ENCODE measurements around the gene NRXN3. TPM values are rescaled to one million over a fixed set of nuclear protein-coding genes. Genes with fewer than 3 reads are reported as not detected.

The NRXN3 gene
- total and polyA plus RNA-seq, 2 experiments from 2014 or later = 1.0 to 1.8 TPM

GRCh38 chr14:79661752-79662151 lies 1491.6 kb downstream of the NRXN3 start:
- Histone ChIP-seq H3K79me2 (replicated peaks; ENCODE audit: insufficient read depth) (no peaks in the 10 kb centered on the region), H2AFZ (no peak overlapping the region), H3K27ac (ENCODE audit: low read depth) (no peak overlapping the region), H3K27me3 (ENCODE audit: insufficient read depth) (no peaks in the 10 kb centered on the region), H3K4me2 (no peak overlapping the region), H3K9me2 (ENCODE audit: insufficient read depth) (no peaks in the 10 kb centered on the region), H3K36me3 (ENCODE audit: insufficient read depth) (no peaks in the 10 kb centered on the region), H4K20me1 (replicated peaks; ENCODE audit: insufficient read depth) (no peaks in the 10 kb centered on the region), H3K4me1 (ENCODE audit: insufficient read depth) (no peaks in the 10 kb centered on the region), H3F3A (replicated peaks; ENCODE audit: low read depth) (no peaks in the 10 kb centered on the region), H3K4me3 (no peak overlapping the region)
- Mint-ChIP-seq H3K4me3 (no peak overlapping the region), H3K27ac (no peak overlapping the region), H3K9me3 (no peaks in the 10 kb centered on the region), H3K27me3 (ENCODE audit: insufficient read depth, low read depth, poor library complexity) (no peaks in the 10 kb centered on the region), H3K36me3 (ENCODE audit: low read depth) (no peaks in the 10 kb centered on the region), H3K4me1 (0 out of 3 replicates have a peak, but pooled peaks cover 3% of the 10 kb centered on the region)
- TF ChIP-seq STAT1 (IDR thresholded peaks at IDR 0.05; ENCODE audit: unreplicated experiment) (no peak), ZNF114 (CRISPR knock-in tag; IDR thresholded peaks at IDR 0.05) (no peak)
- ATAC-seq (no peak), DNase-seq (ENCODE audit: low spot score) (no peak)

- no peaks in the 10 kb centered on the region for H3F3A ChIP-seq (replicated peaks; ENCODE audit: low read depth)
- TF ChIP-seq EZH2phosphoT487 (IDR thresholded peaks at IDR 0.05; ENCODE audit: unreplicated experiment) (no peak), ETS1 (IDR thresholded peaks at IDR 0.05) (no peak)
Measured at GRCh38 chr14:79663453-79663852, 1493.3 kb downstream of the NRXN3 start.

GRCh38 chr14:79665556-79665955 lies 1495.4 kb downstream of the NRXN3 start:
- H3K36me3 Mint-ChIP-seq (ENCODE audit: low read depth) = no peaks in the 10 kb centered on the region
- TF ChIP-seq ETS1 (IDR thresholded peaks at IDR 0.05) (no peak), ZNF331 (CRISPR knock-in tag; IDR thresholded peaks at IDR 0.05; ENCODE audit: low read depth) (no peak), CTCF (conservative IDR thresholded peaks at IDR 0.05; ENCODE audit: low read depth in 2 of 2) (no peak), POLR2AphosphoS5 (IDR thresholded peaks at IDR 0.05; ENCODE audit: low read depth) (no peak), EZH2phosphoT487 (IDR thresholded peaks at IDR 0.05; ENCODE audit: unreplicated experiment) (no peak), CREB1 (CRISPR knock-in tag; IDR thresholded peaks at IDR 0.05; ENCODE audit: low read depth) (no peak), JUNB (IDR thresholded peaks at IDR 0.05; ENCODE audit: unreplicated experiment) (no peak), NANOG (IDR thresholded peaks at IDR 0.05; ENCODE audit: borderline replicate concordance) (no peak), EZH2 (IDR thresholded peaks at IDR 0.05; ENCODE audit: low read depth, unreplicated experiment) (no peak)
- TF ChIP-seq, protein P1, sequence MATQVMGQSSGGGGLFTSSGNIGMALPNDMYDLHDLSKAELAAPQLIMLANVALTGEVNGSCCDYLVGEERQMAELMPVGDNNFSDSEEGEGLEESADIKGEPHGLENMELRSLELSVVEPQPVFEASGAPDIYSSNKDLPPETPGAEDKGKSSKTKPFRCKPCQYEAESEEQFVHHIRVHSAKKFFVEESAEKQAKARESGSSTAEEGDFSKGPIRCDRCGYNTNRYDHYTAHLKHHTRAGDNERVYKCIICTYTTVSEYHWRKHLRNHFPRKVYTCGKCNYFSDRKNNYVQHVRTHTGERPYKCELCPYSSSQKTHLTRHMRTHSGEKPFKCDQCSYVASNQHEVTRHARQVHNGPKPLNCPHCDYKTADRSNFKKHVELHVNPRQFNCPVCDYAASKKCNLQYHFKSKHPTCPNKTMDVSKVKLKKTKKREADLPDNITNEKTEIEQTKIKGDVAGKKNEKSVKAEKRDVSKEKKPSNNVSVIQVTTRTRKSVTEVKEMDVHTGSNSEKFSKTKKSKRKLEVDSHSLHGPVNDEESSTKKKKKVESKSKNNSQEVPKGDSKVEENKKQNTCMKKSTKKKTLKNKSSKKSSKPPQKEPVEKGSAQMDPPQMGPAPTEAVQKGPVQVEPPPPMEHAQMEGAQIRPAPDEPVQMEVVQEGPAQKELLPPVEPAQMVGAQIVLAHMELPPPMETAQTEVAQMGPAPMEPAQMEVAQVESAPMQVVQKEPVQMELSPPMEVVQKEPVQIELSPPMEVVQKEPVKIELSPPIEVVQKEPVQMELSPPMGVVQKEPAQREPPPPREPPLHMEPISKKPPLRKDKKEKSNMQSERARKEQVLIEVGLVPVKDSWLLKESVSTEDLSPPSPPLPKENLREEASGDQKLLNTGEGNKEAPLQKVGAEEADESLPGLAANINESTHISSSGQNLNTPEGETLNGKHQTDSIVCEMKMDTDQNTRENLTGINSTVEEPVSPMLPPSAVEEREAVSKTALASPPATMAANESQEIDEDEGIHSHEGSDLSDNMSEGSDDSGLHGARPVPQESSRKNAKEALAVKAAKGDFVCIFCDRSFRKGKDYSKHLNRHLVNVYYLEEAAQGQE (IDR thresholded peaks at IDR 0.05; ENCODE audit: unreplicated experiment) = no peak
- no peak overlapping the region for H2AFZ ChIP-seq
- H3K4me2 ChIP-seq = no peak overlapping the region
- no peaks in the 10 kb centered on the region for H3F3A ChIP-seq (replicated peaks; ENCODE audit: low read depth)
- H3K4me3 Mint-ChIP-seq = no peak overlapping the region
- no peaks in the 10 kb centered on the region for H3K4me1 ChIP-seq (ENCODE audit: insufficient read depth)
- H3K4me3 ChIP-seq = no peak overlapping the region
- ATAC-seq (no peak), DNase-seq (ENCODE audit: low spot score) (no peak)
- no peak overlapping the region for H3K27ac ChIP-seq (ENCODE audit: low read depth)
- no peaks in the 10 kb centered on the region for H3K9me2 ChIP-seq (ENCODE audit: insufficient read depth)
- no peaks in the 10 kb centered on the region for H3K4me1 Mint-ChIP-seq
- H3K79me2 ChIP-seq (replicated peaks; ENCODE audit: insufficient read depth) = no peaks in the 10 kb centered on the region
- H3K27me3 Mint-ChIP-seq (ENCODE audit: insufficient read depth, low read depth, poor library complexity) = no peaks in the 10 kb centered on the region
- H3K9me3 Mint-ChIP-seq = no peaks in the 10 kb centered on the region
- no peaks in the 10 kb centered on the region for H3K27me3 ChIP-seq (ENCODE audit: insufficient read depth)
- H3K36me3 ChIP-seq (ENCODE audit: insufficient read depth) = no peaks in the 10 kb centered on the region
- H3K27ac Mint-ChIP-seq = no peak overlapping the region
- no peaks in the 10 kb centered on the region for H4K20me1 ChIP-seq (replicated peaks; ENCODE audit: insufficient read depth)

More at GRCh38 chr14:79663453-79663852, 1493.3 kb downstream of the NRXN3 start:
- 0 out of 3 replicates have a peak, but pooled peaks cover 2% of the 10 kb centered on the region for H3K4me1 Mint-ChIP-seq
- Histone ChIP-seq H3K9me2 (ENCODE audit: insufficient read depth) (no peaks in the 10 kb centered on the region), H3K4me1 (ENCODE audit: insufficient read depth) (no peaks in the 10 kb centered on the region), H3K4me2 (no peak overlapping the region), H3K79me2 (replicated peaks; ENCODE audit: insufficient read depth) (no peaks in the 10 kb centered on the region), H3K27me3 (ENCODE audit: insufficient read depth) (no peaks in the 10 kb centered on the region), H3K36me3 (ENCODE audit: insufficient read depth) (no peaks in the 10 kb centered on the region), H3K27ac (ENCODE audit: low read depth) (no peak overlapping the region), H4K20me1 (replicated peaks; ENCODE audit: insufficient read depth) (no peaks in the 10 kb centered on the region), H3K4me3 (no peak overlapping the region), H2AFZ (no peak overlapping the region)
- DNase-seq (ENCODE audit: low spot score) (no peak), ATAC-seq (no peak)
- no peaks in the 10 kb centered on the region for H3K36me3 Mint-ChIP-seq (ENCODE audit: low read depth)
- no peaks in the 10 kb centered on the region for H3K27me3 Mint-ChIP-seq (ENCODE audit: insufficient read depth, low read depth, poor library complexity)
- no peak overlapping the region for H3K27ac Mint-ChIP-seq
- no peaks in the 10 kb centered on the region for H3K9me3 Mint-ChIP-seq
- H3K4me3 Mint-ChIP-seq = no peak overlapping the region

All from GM23338 (cell line).